Subcutaneous adipose tissue (tissue), 4 donors: ENCODE data around the gene ISM2. TPM values are rescaled to one million over a fixed set of nuclear protein-coding genes. Genes with fewer than 3 reads are reported as not detected.

Experiments used
- CTCF ChIP-seq: fragments of 450-650 bp; IDR thresholded peaks from one replicate; pipeline ENCODE4 v1.5.1; 2016; ENCODE audit warnings: low read depth, mild to moderate bottlenecking, control low read depth, antibody characterized with exemption, moderate library complexity
- small RNA-seq: library from RNA; depleted of rRNA; stranded (forward); fragments of <200 nt; gene quantifications from one replicate; pipeline ENCODE3, GENCODE V24; 2016
- total RNA-seq, 4 donors: library from RNA; depleted of rRNA; stranded (reverse); fragments of >200 nt; gene quantifications; one replicate each; pipeline ENCODE4 v1.1.0, GENCODE V29; 2016

The ISM2 gene
- total RNA-seq, 4 donors from 2014 or later = 0.16 TPM; not detected in 3

- TF ChIP-seq CTCF = no peak
Measured at GRCh38 chr14:77438596-77438995, 60.0 kb downstream of the ISM2 start.

GRCh38 chr14:77436042-77436441 is 62.6 kb downstream of the ISM2 start:
- TF ChIP-seq CTCF = no peak

- TF ChIP-seq CTCF = no peak
Measured at GRCh38 chr14:77426396-77426795, 72.2 kb downstream of the ISM2 start.

- TF ChIP-seq CTCF = no peak
Measured at GRCh38 chr14:77424862-77425261, 73.8 kb downstream of the ISM2 start.

Small RNAs within 50 kb of the gene (small RNA-seq; reads per million reads assigned to genes)
- gene RF00404 = not detected
- gene RN7SL587P = not detected

Other genes starting within 250 kb of the ISM2 start
- not detected for gene NGB, start 227.6 kb downstream of the ISM2 start, total RNA-seq
- 10 to 100 TPM in 3 of 4 donors, 1 to 10 TPM in 1; 6.2 to 33.0 (median 13.9) TPM for gene POMT2, start 177.9 kb downstream of the ISM2 start, total RNA-seq
- gene GSTZ1, start 177.8 kb downstream of the ISM2 start, total RNA-seq = 10 to 100 TPM in 3 of 4 donors, 1 to 10 TPM in 1; 6.5 to 52.4 (median 24.3) TPM
- 10 to 100 TPM in 2 of 4 donors, 1 to 10 TPM in 2; 9.2 to 14.3 (median 11.6) TPM for gene TMED8, start 121.7 kb downstream of the ISM2 start, total RNA-seq
- gene SAMD15, start 121.4 kb downstream of the ISM2 start, total RNA-seq = 1 to 10 TPM in 1 of 4 donors, under 1 TPM in 2, not detected in 1; 0.51 to 1.7 (median 0.88) TPM
- under 1 TPM in 2 of 4 donors, not detected in 2; 0.22 to 0.51 TPM for gene NOXRED1, start 75.3 kb downstream of the ISM2 start, total RNA-seq
- 10 to 100 TPM; 18.1 to 27.1 (median 24.3) TPM for gene VIPAS39, start 41.2 kb downstream of the ISM2 start, total RNA-seq
- gene AHSA1, start 40.7 kb downstream of the ISM2 start, total RNA-seq = 100 to 1,000 TPM in 1 of 4 donors, 10 to 100 TPM in 3; 78.7 to 114 (median 84.9) TPM
- 10 to 100 TPM; 48.1 to 61.8 (median 56.3) TPM for gene SPTLC2, start 117.8 kb upstream of the ISM2 start, total RNA-seq
- 10 to 100 TPM in 3 of 4 donors, 1 to 10 TPM in 1; 7.5 to 14.0 (median 11.4) TPM for gene ALKBH1, start 209.2 kb upstream of the ISM2 start, total RNA-seq
- gene SLIRP, start 209.3 kb upstream of the ISM2 start, total RNA-seq = 100 to 1,000 TPM; 137 to 337 (median 191) TPM